HFFc6 (cell line): ENCODE measurements around the gene ATXN10. TPM values are rescaled to one million over a fixed set of nuclear protein-coding genes. Genes with fewer than 3 reads are reported as not detected.

ENCODE experiments used
- DNase-seq: peaks from one replicate; pipeline ENCODE4 v3.0.0-alpha.2; 2018
- H3K27ac Mint-ChIP-seq: 2 replicates; pipeline ENCODE4 v1.8.0; 2020; ENCODE audit warnings: mild to moderate bottlenecking, mixed read lengths
- H3K27me3 Mint-ChIP-seq: 2 replicates; pipeline ENCODE4 v1.8.0; 2021; ENCODE audit warnings: mild to moderate bottlenecking, moderate library complexity, mixed read lengths; ENCODE audit not compliant: insufficient read depth
- H3K36me3 Mint-ChIP-seq: 2 replicates; pipeline ENCODE4 v1.8.0; 2021; ENCODE audit warnings: low read depth, mixed read lengths
- H3K4me1 Mint-ChIP-seq: 2 replicates; pipeline ENCODE4 v1.8.0; 2020; ENCODE audit warnings: low read depth, mixed read lengths
- H3K4me3 Mint-ChIP-seq: 2 replicates; pipeline ENCODE4 v1.8.0; 2020; ENCODE audit warnings: mild to moderate bottlenecking, moderate library complexity, mixed read lengths
- H3K9me3 Mint-ChIP-seq: 2 replicates; pipeline ENCODE4 v1.8.0; 2020; ENCODE audit warnings: mild to moderate bottlenecking, mixed read lengths
- CTCF ChIP-seq: fragments of 200-600 bp; sonication (generic); IDR thresholded peaks from 2 replicates; pipeline ENCODE4 v1.5.0; 2021; ENCODE audit warnings: antibody characterized with exemption, mild to moderate bottlenecking
- total RNA-seq, 6 experiments: library from RNA; stranded (reverse); fragmentation: NEBNext Ultra II Directional; extraction: Animal tissue kit (Norgen Biotek cat#: 25700); gene quantifications; 2 replicates in 1 of 6; 3 replicates in 5 of 6; pipeline ENCODE4 v1.2.3, GENCODE V29; 2021

Gene ATXN10
- total RNA-seq, 6 experiments from 2014 or later: 287 to 426 (median 370) TPM

DNA sequence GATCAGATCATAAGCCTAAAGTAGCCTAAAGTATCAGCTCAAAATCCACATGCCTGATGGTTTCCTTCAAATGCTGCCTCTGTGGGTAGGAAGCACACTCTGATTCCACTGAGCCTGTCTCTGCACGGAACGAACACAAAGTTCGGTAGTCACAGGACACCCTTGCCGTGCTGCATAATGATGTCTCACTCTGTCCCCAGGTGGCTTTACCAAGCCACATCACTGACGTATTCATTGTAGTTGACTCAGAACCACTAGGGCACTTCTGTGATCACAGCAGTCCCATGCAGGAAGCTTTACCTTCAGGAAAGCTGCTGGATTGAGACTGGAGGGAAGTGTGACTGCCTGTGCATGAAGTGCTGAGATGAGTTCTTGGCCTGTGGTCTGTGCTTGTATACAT lies 147.7 kb downstream of the ATXN10 start:
- H3K36me3 Mint-ChIP-seq: peaks cover 48% of the 10 kb centered on the region
- no peak for TF ChIP-seq CTCF
- H3K4me3 Mint-ChIP-seq: no peak overlapping the region
- H3K27me3 Mint-ChIP-seq: no peaks in the 10 kb centered on the region; the same call in 1 of the 2 replicates
- no peaks in the 10 kb centered on the region for H3K9me3 Mint-ChIP-seq
- no peak overlapping the region for H3K27ac Mint-ChIP-seq
- no peaks in the 10 kb centered on the region; the same call in 1 of the 2 replicates for H3K4me1 Mint-ChIP-seq
- DNase-seq: no peak

DNA sequence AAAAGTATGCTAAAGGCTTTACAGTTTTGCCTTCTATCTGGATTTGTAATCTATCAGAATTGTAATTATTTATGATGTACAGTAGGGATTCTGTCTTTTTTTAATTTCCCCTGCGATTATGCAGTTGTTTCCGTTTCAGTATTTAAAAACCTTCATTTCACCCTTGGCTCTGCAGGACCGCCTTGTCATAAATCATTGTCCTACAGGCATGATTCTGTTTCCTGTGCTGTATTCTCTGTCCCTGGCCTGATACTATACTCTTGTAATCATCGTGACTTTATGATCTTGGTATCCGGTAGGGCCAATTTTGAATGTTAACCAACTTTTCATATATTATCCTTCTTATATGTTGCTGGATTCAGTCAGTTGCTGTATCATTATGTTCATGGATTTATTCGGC lies 151.7 kb downstream of the ATXN10 start:
- H3K36me3 Mint-ChIP-seq: peaks cover 73% of the 10 kb centered on the region
- no peak for TF ChIP-seq CTCF
- H3K9me3 Mint-ChIP-seq: no peaks in the 10 kb centered on the region
- no peak overlapping the region; the same call in 1 of the 2 replicates for H3K4me3 Mint-ChIP-seq
- H3K27ac Mint-ChIP-seq: no peak overlapping the region
- no peaks in the 10 kb centered on the region for H3K27me3 Mint-ChIP-seq
- H3K4me1 Mint-ChIP-seq: peaks cover 21% of the 10 kb centered on the region
- no peak for DNase-seq

DNA sequence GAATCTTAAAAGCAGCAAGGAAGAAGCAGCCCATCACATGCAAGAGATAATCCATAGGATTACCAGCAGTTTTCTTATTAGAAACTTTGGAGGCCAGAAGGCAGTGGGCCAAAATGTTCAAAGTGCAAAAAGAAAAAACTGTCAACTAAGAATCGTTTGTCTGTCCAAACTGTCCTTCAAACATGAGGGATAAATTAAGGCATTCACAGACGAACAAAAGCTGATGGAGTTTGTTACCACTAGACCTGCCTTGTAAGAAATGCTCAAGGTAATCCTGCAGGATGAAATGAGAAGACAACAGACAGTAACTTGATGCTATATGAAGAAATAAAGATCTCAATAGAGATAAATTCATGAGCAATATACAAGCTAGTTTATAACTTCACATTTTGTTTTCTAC lies 154.9 kb downstream of the ATXN10 start:
- Mint-ChIP-seq H3K27me3 (no peaks in the 10 kb centered on the region; the same call in 1 of the 2 replicates), H3K4me3 (no peak overlapping the region), H3K27ac (no peak overlapping the region), H3K4me1 (peaks cover 53% of the 10 kb centered on the region), H3K36me3 (peaks cover 78% of the 10 kb centered on the region), H3K9me3 (peaks cover 16% of the 10 kb centered on the region)
- DNase-seq: no peak
- TF ChIP-seq CTCF: no peak

DNA sequence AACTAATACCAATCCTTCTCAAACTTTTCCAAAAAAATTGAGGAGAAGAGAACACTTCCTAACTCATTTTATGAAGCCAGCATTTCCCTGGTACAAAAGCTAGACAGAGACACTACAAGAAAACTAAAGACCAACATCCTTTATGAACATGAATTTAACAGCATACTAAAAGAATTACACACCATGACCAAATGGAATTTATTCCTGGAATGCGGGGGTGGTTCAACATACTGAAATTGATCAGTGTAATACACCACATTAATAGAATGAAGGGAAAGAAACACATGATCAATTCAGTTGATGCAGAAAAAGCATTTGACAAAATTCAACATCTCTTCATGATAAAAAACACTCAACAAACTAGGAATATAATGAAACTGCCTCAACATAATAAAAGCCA lies 157.2 kb downstream of the ATXN10 start:
- H3K36me3 Mint-ChIP-seq: peaks cover 68% of the 10 kb centered on the region
- no peaks in the 10 kb centered on the region; the same call in 1 of the 2 replicates for H3K27me3 Mint-ChIP-seq
- H3K9me3 Mint-ChIP-seq: peaks cover 16% of the 10 kb centered on the region
- no peak for TF ChIP-seq CTCF
- no peak for DNase-seq
- H3K4me1 Mint-ChIP-seq: peaks cover 74% of the 10 kb centered on the region
- no peak overlapping the region; the same call in 1 of the 2 replicates for H3K4me3 Mint-ChIP-seq
- peak overlapping the region; percentile 22 for H3K27ac Mint-ChIP-seq

- Mint-ChIP-seq H3K4me3 (peak overlapping the region; percentile 12), H3K4me1 (peaks cover 74% of the 10 kb centered on the region), H3K9me3 (peaks cover 16% of the 10 kb centered on the region), H3K27me3 (no peaks in the 10 kb centered on the region; the same call in 1 of the 2 replicates), H3K27ac (peak overlapping the region; percentile 75), H3K36me3 (peaks cover 56% of the 10 kb centered on the region)
- DNase-seq: peak; percentile 66
- TF ChIP-seq CTCF: no peak
Measured at GRCh38 chr22:45830531-45831245, 159.1 kb downstream of the ATXN10 start.
